ENCODE measurements around the gene FGD3. TPM values are rescaled to one million over a fixed set of nuclear protein-coding genes. Genes with fewer than 3 reads are reported as not detected.

FGD3 gene
- total and polyA plus RNA-seq, 2 donors (not counting 1 experiment from before 2014, with no cell fraction given) = not detected

GRCh38 chr9:92934321-92934720 lies 13.0 kb upstream of the FGD3 start:
- Histone ChIP-seq H3K36me3 (ENCODE audit: control insufficient read depth, insufficient read depth, low read length) (no peaks in the 10 kb centered on the region), H3K27me3 (ENCODE audit: control insufficient read depth, insufficient read depth, low read length) (no peaks in the 10 kb centered on the region), H3K4me2 (ENCODE audit: extremely low read depth, insufficient read depth, low read length) (no peak overlapping the region), H3K9me3 (ENCODE audit: control insufficient read depth, insufficient read depth, low read depth, low read length) (no peaks in the 10 kb centered on the region), H2AFZ (ENCODE audit: low read length) (peak overlapping the region; percentile 26), H3K4me1 (ENCODE audit: control insufficient read depth, extremely low read depth, insufficient read depth, low read length) (no peaks in the 10 kb centered on the region), H3K4me3 (replicated peaks in 1 of 4; ENCODE audit: control extremely low read depth in 1 of 4, insufficient read depth in 1 of 4, low read depth in 3 of 4, low read length in 4 of 4) (no peak overlapping the region), H3K9ac (ENCODE audit: insufficient read depth, low read length) (no peak overlapping the region), H4K20me1 (ENCODE audit: control insufficient read depth, extremely low read depth, insufficient read depth, low read length) (no peaks in the 10 kb centered on the region), H3K79me2 (ENCODE audit: control insufficient read depth, insufficient read depth, low read length) (no peaks in the 10 kb centered on the region), H3K27ac (ENCODE audit: insufficient read depth, low read length) (no peak overlapping the region)
- no peak for DNase-seq (ENCODE audit: low read depth in 2 of 2)
- TF ChIP-seq EZH2 (IDR thresholded peaks at IDR 0.05; ENCODE audit: low read length, missing control alignments) = no peak
- TF ChIP-seq CTCF (conservative IDR thresholded peaks at IDR 0.05 in 1 of 2, IDR thresholded peaks at IDR 0.05 in 1 of 2; ENCODE audit: low read depth in 1 of 2, low read length in 2 of 2) = no peak

GRCh38 chr9:92938025-92938424 lies 9.3 kb upstream of the FGD3 start:
- H3K9me3 ChIP-seq (ENCODE audit: control insufficient read depth, insufficient read depth, low read depth, low read length) = no peaks in the 10 kb centered on the region
- H3K4me1 ChIP-seq (ENCODE audit: control insufficient read depth, extremely low read depth, insufficient read depth, low read length) = no peaks in the 10 kb centered on the region
- TF ChIP-seq EZH2 (IDR thresholded peaks at IDR 0.05; ENCODE audit: low read length, missing control alignments) (no peak), CTCF (conservative IDR thresholded peaks at IDR 0.05 in 1 of 2, IDR thresholded peaks at IDR 0.05 in 1 of 2; ENCODE audit: low read depth in 1 of 2, low read length in 2 of 2) (no peak)
- H3K4me3 ChIP-seq (replicated peaks in 1 of 4; ENCODE audit: control extremely low read depth in 1 of 4, insufficient read depth in 1 of 4, low read depth in 3 of 4, low read length in 4 of 4) = no peak overlapping the region
- H3K79me2 ChIP-seq (ENCODE audit: control insufficient read depth, insufficient read depth, low read length) = no peaks in the 10 kb centered on the region
- no peak overlapping the region for H3K9ac ChIP-seq (ENCODE audit: insufficient read depth, low read length)
- H3K36me3 ChIP-seq (ENCODE audit: control insufficient read depth, insufficient read depth, low read length) = no peaks in the 10 kb centered on the region
- no peaks in the 10 kb centered on the region for H4K20me1 ChIP-seq (ENCODE audit: control insufficient read depth, extremely low read depth, insufficient read depth, low read length)
- no peak overlapping the region for H2AFZ ChIP-seq (ENCODE audit: low read length)
- DNase-seq (ENCODE audit: low read depth in 2 of 2) = no peak
- H3K27ac ChIP-seq (ENCODE audit: insufficient read depth, low read length) = no peak overlapping the region
- no peak overlapping the region for H3K4me2 ChIP-seq (ENCODE audit: extremely low read depth, insufficient read depth, low read length)
- no peaks in the 10 kb centered on the region for H3K27me3 ChIP-seq (ENCODE audit: control insufficient read depth, insufficient read depth, low read length)

- H3K4me3 ChIP-seq (replicated peaks in 1 of 4; ENCODE audit: control extremely low read depth in 1 of 4, insufficient read depth in 1 of 4, low read depth in 3 of 4, low read length in 4 of 4) = no peak overlapping the region
- H3K4me1 ChIP-seq (ENCODE audit: control insufficient read depth, extremely low read depth, insufficient read depth, low read length) = no peaks in the 10 kb centered on the region
- no peaks in the 10 kb centered on the region for H3K79me2 ChIP-seq (ENCODE audit: control insufficient read depth, insufficient read depth, low read length)
- H3K4me2 ChIP-seq (ENCODE audit: extremely low read depth, insufficient read depth, low read length) = no peak overlapping the region
- DNase-seq (ENCODE audit: low read depth in 2 of 2) = no peak
- no peak overlapping the region for H2AFZ ChIP-seq (ENCODE audit: low read length)
- H4K20me1 ChIP-seq (ENCODE audit: control insufficient read depth, extremely low read depth, insufficient read depth, low read length) = no peaks in the 10 kb centered on the region
- H3K27ac ChIP-seq (ENCODE audit: insufficient read depth, low read length) = no peak overlapping the region
- no peaks in the 10 kb centered on the region for H3K9me3 ChIP-seq (ENCODE audit: control insufficient read depth, insufficient read depth, low read depth, low read length)
- TF ChIP-seq EZH2 (IDR thresholded peaks at IDR 0.05; ENCODE audit: low read length, missing control alignments) = no peak
- no peak for TF ChIP-seq CTCF (conservative IDR thresholded peaks at IDR 0.05 in 1 of 2, IDR thresholded peaks at IDR 0.05 in 1 of 2; ENCODE audit: low read depth in 1 of 2, low read length in 2 of 2)
- H3K9ac ChIP-seq (ENCODE audit: insufficient read depth, low read length) = no peak overlapping the region
- H3K27me3 ChIP-seq (ENCODE audit: control insufficient read depth, insufficient read depth, low read length) = peaks cover 4% of the 10 kb centered on the region
- no peaks in the 10 kb centered on the region for H3K36me3 ChIP-seq (ENCODE audit: control insufficient read depth, insufficient read depth, low read length)
Measured at GRCh38 chr9:92941861-92942260, 5.5 kb upstream of the FGD3 start.

All from fibroblast of lung (primary cell).